Right renal cortex interstitium (tissue), 3 donors: ENCODE data around the gene HSD17B2. TPM values are rescaled to one million over a fixed set of nuclear protein-coding genes. Genes with fewer than 3 reads are reported as not detected.

Source experiments
- DNase-seq, 3 donors: peaks; one replicate each; pipeline ENCODE4 v3.0.0-alpha.2; 2013; ENCODE audit warnings: low read depth in 3 of 3, low spot score in 2 of 3
- polyA plus RNA-seq, 3 donors: library from polyadenylated mRNA; unstranded; fragments of 120-200 nt; gene quantifications; one replicate each; pipeline ENCODE4 v1.2.1, GENCODE V29; 2013; ENCODE audit not compliant: insufficient read length in 3 of 3

The HSD17B2 gene
- polyA plus RNA-seq, 3 donors = 9.2 to 15.1 (median 13.7) TPM

DNA sequence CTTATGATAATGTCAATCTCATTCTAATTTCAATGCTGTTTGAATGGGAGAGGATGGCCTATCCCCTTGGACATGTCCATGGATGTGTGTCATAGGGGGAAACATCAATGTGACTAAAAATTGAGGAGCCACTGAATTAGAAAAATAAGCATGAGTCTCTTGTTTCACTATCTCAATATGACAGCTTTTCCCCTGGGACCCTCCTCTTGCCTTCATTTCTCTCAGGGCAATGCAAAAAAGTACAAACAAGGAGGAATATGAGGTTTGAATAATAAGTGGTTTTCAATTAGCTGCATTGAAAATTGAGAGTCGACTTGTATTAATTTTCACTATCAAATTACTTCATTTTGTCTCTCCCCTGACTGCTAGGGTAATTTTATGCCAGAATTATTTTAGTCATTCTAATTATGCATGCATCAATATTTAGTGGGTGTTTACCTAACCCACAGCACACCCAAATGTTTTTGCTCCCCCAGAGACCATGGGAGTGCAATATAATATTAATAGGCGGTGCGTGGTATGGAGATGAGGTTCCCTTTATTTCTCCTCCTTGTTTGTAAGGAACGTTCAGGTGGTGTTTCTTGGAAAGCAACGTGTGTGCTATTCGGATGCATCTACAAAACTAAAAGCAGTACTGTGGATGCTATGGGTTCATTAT is 17.0 kb upstream of the HSD17B2 start:
- DNase-seq = no peak

DNA sequence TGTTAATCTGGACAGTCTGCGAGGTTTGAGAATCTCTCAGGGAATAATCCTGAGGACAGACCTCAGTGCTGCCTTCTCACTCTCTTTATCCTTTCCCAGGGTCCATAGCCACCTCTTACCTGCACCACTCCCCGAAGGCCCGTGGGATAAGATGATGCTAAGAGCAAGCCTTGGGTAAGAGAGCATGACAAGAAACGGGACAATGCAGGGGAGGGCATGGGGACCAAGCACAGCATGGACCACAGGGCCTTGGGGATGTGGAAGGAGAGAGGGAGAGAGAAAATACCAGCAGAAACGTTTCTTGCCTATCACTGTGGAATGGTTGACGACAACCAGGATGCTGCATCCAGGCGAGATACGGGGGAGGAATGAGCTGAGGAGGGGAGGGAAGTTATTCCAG is 15.5 kb upstream of the HSD17B2 start:
- DNase-seq = no peak

DNA sequence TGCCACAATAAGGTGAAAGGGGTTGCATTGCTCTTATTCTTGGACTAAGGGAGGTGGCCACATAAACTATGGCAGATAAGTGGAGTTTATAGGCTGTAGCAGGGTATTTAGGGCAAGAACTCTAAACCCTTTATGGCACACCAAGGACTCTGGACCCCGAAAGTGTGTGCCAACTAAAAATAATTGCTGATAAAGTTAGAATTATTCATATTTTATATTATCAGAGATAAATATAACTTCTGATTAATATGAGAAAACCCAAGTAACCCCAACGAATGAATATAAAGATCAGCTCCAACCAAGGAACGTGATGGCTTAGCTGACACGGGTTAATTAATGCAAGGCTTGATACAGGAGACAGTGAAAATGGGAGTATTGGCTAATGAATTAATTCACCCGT is 15.0 kb upstream of the HSD17B2 start:
- no peak for DNase-seq

DNA sequence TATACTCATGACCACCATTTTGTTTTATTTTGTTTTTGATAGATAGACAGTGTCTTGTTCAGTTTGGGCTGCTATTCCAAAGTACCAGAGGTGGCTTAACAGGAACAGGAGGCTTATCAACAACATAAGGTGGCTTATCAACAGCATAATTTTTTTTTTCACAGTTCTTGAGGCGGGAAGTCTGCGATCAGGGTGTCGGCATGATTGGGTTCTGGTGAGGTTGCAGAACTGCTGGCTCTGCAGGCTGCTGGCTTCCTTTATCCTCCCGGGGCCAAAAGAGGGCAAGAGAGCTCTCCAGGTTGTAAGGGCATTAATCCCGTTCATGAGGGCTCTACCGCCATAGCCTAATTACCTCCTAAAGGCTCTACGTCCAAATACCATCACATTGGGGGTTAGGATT is 11.8 kb upstream of the HSD17B2 start:
- DNase-seq = no peak

DNA sequence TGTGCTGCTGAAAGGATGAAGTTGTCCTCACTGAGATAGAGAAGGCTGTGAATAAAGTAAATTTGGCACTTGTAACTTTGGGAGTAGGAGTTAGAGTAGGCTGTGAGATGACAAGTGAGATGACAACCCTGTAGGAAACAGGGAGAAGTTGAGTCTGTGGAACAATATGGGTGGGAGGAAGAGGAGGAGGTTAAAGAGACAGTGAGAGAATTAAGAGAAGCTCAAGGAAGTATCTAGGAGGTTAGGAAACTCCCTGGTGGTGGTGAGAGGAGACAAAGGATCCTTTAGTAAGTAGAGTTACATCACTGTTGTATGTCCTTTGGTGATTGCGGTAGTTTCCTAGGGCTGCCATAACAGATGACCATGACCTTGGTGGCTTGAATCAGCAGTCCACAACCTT is 10.7 kb upstream of the HSD17B2 start:
- DNase-seq = no peak

DNA sequence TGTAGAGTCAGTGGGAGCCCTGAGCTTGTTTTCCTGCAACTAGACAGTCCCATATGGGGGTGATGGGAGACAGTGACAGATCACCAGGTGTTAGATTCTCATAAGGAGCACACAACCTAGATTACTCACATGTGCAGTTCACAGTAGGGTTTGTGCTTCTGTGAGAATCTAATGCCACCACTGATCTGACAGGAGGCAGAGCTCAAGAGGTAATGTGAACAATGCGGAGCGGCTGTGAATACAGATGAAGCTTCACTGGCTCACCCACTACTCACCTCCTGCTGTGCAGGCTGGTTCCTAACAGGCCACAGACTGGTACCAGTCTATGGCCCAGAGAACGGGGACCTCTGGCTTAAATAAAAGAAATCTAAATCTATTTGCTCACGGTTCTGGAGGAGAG is 10.2 kb upstream of the HSD17B2 start:
- DNase-seq = no peak

DNA sequence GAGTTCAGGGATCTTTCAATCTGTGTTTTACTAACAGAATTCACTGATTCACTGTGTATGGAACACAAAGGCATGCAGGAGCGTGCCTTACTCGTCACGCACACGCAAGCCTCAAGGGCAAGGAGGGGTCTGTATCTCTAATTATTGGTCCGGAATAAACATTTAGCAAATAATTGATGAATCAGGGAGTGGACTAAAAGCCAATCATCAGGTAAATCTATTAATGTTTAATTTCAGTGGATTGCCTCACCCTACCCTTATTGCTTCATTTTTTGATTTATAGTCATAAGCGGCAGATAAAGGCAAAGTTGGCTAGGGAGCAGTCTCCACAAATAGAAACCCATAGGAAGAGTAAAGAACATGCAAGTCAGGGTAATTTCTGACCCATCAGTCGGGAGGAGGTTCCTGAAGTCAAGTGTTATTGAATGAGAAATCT is 7.4 kb upstream of the HSD17B2 start:
- no peak for DNase-seq

DNA sequence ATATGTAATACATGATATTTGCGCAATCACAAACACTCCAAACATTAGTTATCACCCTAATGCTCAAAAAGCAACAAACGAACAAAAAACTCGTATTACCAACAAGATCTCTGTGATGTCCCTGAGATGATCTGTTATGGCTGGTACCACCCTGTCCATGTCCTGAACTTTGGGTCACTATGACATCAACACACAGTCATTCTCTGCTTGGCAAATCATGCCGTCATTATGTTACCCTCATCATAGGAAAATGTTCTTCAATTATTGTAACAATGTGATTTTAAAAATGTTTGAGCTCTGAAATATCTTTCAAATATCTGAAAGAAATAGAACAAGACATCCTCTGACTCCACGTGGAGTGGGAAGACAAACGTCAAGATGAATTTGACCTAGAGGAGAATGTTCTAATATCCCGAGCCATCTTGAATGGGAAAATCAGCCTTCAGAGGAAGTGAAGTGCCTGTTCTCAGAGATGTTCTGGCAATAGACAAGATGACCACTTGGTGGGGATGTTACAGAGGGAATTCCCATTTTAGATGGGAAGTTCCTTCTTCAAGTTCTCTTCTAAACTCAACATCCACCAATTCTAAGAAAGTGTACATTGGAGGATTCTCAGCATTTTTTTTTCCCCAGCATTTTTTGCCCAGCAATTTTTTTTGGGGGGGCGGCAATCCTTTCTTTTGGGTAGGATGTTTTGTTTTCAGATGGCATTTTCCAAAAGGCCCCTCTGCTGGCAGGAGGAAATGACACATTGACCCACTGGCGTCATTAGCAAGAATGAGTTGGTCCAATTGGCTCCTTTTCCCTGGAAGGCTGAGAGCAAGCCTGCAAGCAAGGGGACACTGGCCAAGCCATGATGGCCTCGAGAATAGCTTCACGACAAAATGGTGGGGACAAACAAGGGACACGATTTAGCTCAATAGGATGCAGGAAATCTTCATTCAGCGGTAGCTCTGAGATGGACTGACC is 3.7 kb upstream of the HSD17B2 start:
- DNase-seq = no peak

DNA sequence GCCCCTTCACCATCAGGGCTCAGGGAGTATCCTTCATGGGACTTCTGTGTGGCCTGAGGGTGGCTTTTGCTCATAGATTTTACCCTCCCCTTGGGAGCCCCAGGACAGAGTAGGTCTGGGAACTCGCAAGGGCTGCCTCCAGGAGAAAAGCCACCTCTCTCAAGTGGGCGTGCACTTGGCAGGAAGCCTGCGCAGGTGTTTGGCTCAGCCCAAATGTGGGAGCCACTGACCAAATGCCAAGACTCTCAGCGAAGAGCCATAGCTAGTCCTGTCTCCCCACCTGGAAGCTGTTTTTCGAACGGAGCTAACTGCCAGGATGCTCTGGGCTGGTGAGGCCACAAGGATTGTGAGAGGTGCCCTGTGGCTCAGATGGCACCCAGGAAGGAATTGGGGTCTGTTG is 2.0 kb upstream of the HSD17B2 start:
- DNase-seq = no peak

DNA sequence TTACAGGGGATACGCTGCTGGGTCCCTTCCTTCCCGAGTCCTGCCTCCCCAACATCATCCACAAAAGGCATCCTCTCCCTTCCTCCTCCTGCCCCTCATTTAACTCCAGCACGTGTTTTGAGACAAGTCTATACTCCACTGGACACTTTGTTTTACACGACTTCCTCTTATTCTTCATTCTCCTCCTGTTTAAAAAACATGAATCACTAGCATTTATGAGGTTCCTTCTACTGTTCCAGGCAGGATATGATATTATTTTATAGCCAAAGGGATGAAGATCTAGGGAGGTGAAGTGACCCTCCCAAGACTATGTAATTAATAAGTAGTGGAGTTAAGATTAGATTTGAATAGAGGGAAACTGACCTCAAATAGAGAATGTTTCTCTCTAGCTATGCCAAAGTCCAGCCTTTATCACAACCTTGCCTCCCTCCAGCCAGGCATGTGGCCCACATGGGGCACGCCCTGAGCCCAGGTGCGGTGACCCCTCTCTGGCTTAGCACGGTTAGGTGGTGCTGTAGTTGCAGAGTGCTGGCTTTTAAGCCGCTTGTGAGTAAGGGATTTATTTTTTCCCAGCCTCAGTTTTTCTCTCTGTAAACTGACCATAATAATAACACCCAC is 1.3 kb upstream of the HSD17B2 start:
- DNase-seq = no peak

DNA sequence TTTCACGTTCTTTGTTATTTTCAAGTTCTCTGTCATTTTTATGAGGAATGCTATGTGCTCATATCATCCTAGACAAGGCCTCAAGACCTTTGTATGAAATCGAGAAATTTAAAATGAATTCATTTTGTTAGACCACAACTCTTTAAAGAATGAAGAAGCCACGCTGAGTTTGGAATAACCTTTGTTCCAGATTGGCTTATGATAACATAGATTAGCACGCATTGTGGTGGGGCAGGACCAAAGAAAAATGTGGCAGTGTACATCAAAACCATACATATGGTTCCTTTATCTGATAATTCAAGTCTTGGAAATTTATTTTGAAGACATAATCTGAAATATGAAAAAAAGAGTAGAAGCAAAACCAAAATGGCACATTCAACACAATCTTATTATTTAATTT is 2.2 kb downstream of the HSD17B2 start:
- DNase-seq = no peak

DNA sequence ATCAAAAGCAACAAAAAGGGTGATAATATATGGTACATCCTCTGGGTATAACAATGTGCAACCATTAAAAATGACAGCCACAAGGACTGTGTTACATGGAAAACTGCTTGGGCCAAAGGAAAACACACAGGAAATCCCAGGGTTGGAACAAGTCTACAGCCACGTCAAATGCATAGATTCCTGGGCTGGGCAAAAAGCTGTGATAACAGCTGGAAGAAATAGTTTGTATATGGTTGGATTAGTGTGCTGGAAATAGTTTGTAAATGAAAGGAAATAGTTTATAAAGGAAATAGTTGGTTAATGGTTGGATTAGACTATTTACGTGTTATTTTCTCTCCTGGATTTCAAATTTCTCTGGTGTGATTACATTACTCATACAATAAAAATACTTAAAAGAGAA is 2.6 kb downstream of the HSD17B2 start:
- no peak for DNase-seq

DNA sequence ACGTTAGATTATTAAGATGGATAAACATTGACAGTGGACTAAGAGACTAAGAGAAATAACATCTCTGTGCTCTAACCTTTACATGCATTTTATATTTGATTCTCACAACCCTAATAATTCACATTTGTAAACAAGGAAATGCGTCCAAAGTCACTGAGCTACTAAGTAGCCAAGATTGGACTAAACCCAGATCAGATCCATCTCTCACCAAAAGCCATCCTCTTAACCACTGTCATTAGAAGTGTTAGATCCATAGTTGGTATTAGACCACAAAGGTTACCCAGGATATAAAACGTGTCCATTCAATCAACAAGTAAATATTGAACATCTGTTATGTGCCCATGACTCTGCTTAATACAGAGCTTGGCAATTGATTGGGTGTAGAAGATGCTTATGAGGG is 5.2 kb downstream of the HSD17B2 start:
- DNase-seq = no peak

DNA sequence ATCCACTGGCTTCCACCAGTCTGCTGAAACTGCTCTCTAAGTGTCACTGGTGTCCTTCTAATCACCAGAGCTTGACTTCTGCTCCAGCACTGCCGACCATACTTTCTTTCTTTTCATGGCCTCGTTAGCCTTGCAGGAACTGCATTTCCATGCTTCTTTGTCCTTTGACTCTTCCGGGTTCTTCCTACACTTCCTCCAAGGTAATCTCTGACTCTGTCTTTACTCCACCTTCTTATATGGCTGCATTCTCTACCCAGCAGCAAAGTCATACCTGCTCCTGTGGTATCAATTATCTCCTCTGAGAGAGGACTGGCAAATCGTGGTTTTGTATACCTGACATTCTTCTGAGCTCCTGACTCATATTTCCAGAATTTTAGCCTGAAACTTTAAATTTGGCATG is 6.5 kb downstream of the HSD17B2 start:
- no peak for DNase-seq

DNA sequence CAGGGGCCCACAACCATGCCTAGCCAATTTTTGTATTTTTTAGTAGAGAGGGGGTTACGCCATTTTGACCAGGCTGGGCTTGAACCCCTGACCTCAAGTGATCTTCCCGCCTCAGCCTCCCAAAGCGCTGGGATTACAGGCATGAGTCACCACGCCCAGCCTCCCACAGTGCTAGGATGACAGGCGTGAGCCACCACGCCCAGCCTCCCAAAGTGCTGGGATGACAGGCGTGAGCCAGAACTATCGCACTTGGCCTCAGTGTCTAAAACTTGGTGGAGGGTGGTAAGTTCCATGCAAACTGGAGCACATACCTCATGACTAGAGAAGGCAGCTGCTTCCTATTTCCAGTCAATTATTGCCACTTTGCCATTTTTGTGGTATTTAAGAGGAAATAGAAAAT is 7.1 kb downstream of the HSD17B2 start:
- no peak for DNase-seq

DNA sequence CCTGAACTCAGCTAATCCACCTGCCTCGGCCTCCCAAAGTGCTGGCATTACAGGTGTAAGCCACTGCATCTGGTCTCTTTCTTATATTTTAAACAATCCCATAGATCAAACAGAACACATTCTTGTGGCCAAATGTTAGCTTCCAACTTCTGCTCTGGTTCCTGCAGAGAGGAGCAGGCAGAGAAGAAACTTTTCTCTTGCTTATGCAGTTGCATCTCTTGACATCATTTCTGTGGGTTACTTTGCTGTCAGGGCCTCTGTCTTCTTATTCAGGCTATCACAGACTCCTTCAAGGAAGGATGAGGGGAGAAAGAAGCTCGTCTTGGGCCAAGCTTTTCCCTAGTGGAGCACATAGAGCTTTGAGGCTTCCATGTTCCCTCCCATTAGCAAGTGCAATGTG is 7.8 kb downstream of the HSD17B2 start:
- DNase-seq = no peak

DNA sequence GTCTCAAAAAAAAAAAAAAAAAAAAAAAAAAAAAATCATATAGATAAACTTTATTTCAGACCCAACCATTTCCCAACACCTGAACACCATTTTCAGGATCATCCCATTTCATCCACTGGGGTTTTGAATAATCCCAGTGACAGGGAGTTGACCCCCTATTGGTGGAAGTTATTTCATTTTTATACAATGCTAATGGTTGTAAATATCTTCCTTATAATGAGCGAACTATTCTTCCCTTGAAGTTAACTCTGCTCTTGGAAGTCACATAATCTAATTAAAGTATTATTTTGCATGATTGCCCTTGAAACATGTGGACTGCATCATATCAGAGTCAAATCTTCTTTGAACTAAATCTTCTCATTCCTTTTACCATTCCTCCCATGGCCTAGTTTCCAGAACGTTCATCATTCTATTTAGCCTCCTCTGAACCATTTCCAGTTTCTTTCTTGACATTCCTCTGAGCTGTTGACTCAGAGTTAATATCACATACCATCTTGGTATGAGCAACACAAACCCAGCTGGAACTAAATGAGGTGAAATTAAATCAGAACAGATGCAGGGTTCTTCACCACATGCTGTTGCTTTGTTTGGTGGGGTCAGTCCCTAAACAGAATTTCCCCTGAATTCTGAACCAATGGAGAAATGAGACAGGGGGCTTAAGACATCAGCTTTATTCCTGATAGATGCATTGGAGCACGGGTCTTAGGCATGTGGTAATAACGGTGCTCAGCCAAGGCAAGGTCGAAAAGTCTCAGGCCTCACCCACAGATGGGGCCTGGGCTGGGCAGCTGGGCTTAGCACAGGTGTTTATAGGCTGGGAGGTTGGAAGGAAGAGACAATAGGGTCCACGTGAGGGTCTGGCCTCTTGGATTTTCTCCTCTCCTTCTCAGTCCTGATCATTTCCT is 8.9 kb downstream of the HSD17B2 start:
- peak in 2 of 3 donors; percentile 35 to 40 for DNase-seq

DNA sequence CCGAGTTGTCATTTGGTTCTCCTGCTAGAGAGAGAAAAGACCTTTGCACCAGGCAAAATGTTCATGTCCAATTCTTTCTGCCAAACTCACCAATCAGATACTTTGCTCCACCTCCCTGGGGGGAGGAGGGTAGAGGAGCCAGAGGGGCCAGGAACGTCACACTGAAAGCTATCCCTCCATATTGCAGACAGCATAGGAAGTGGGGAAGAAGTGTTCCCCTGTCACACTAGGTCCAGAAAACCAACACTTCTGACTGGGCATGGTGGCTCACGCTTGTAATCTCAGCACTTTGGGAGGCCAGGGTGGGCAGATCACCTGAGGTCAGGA is 9.5 kb downstream of the HSD17B2 start:
- DNase-seq = no peak

DNA sequence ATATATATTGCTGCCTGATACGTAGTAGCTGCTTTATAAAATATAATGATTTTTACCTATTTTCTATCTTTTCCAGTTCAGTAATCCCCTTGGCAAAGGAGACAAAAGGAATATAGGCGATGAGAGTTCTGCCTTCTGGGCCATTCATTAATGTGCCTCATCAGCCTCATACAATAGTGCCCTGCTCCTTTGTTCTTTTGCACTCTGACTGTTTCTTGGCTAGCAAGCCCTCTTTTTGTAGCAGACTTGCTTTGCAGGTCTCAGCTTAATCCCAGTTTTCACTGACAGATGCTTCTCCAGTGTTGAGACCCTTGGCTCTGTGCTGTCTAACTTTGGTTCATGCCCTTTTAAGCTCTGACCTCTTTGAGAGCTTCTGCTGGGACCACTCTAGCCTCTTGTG is 10.4 kb downstream of the HSD17B2 start:
- no peak for DNase-seq

DNA sequence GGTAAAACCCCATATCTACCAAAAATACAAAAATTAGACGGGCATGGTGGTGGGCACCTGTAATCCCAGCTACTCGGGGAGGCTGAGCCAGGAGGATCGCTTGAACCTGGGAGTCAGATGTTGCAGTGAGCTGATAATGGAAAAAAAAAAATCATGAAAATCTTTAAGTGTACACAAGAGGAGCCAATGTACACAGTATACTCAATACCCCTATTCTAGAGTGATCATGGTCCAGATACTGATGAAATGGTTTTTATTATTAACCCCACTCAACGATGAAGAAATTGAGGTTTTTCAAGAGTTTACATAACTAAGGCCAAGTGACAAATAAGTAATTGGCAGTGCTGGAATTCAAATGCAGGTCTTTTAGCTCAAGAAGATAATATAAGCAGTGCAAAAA is 11.5 kb downstream of the HSD17B2 start:
- DNase-seq = no peak

DNA sequence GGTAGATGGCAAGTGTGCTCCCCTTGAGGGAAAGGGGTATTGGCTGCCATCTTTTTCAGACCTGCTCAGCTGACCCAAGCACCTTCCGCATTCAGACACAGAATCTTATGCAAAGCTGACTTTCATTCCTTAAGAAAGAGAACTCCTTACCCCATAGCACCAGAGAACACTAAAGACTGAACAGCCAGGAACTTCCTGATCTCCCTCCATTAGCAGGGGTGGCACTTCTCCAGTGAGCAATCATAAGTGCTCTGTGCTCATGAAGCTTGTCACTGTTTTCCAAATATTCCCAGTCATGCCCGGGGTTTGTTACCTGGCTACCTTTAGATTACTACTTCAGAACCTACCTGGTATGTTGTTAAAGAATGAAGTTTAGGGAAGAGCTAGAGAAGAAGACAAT is 11.9 kb downstream of the HSD17B2 start:
- no peak for DNase-seq
